Lower leg skin (tissue), 4 donors: ENCODE measurements around the gene FCHO1. TPM values are rescaled to one million over a fixed set of nuclear protein-coding genes. Genes with fewer than 3 reads are reported as not detected.

Source experiments
- DNase-seq, 2 donors: peaks; one replicate each; pipeline ENCODE4 v3.0.0-alpha.2; 2019; ENCODE audit warnings: low spot score in 2 of 2
- H3K4me3 ChIP-seq: fragments of 200-600 bp; sonication (generic); 2 replicates; pipeline ENCODE4 v1.5.1; 2017; ENCODE audit warnings: mild to moderate bottlenecking, low read depth; ENCODE audit not compliant: poor library complexity, severe bottlenecking
- CTCF ChIP-seq, 3 donors: fragments of 450-650 bp; IDR thresholded peaks; one replicate each; pipeline ENCODE4 v1.5.1; 2016; ENCODE audit warnings: antibody characterized with exemption in 3 of 3, mild to moderate bottlenecking in 3 of 3, moderate library complexity in 2 of 3
- POLR2A ChIP-seq, 2 donors: fragments of 450-650 bp; IDR thresholded peaks; one replicate each; pipeline ENCODE4 v1.6.1; 2016 to 2017; ENCODE audit warnings: antibody characterized with exemption in 2 of 2, mild to moderate bottlenecking in 1 of 2, moderate library complexity in 1 of 2
- WGBS, 2 donors: methylation state at CpG; one replicate each; pipeline ENCODE4 v1.1.5; 2018; 5-methylcytosine and 5-hydroxymethylcytosine counted together
- intact Hi-C: fragments of 100-400 bp; cut with DNase I; formaldehyde crosslinking; loops from one replicate; pipeline ENCODE4 v1.15.0; 2023; ENCODE audit warnings: low total_unique reads
- total RNA-seq, 4 donors: library from RNA; depleted of rRNA; stranded (reverse); fragments of >200 nt; gene quantifications; one replicate each; pipeline ENCODE4 v1.1.0, GENCODE V29; 2016

FCHO1 gene
- total RNA-seq, 4 donors from 2014 or later, result 38.7 to 78.4 (median 56.3) TPM

- no peak for DNase-seq
- intact Hi-C loops, result no loop called here
- no peak overlapping the region for H3K4me3 ChIP-seq
- TF ChIP-seq POLR2A (IDR thresholded peaks at IDR 0.05) (no peak), CTCF (IDR thresholded peaks at IDR 0.05) (no peak)
- WGBS, 2 donors, result 71 to 78% methylated on average over 7 of the region's 7 CpGs
These were observed 13.6 kb upstream of the FCHO1 start for GRCh38 chr19:17737690-17738153.

DNA sequence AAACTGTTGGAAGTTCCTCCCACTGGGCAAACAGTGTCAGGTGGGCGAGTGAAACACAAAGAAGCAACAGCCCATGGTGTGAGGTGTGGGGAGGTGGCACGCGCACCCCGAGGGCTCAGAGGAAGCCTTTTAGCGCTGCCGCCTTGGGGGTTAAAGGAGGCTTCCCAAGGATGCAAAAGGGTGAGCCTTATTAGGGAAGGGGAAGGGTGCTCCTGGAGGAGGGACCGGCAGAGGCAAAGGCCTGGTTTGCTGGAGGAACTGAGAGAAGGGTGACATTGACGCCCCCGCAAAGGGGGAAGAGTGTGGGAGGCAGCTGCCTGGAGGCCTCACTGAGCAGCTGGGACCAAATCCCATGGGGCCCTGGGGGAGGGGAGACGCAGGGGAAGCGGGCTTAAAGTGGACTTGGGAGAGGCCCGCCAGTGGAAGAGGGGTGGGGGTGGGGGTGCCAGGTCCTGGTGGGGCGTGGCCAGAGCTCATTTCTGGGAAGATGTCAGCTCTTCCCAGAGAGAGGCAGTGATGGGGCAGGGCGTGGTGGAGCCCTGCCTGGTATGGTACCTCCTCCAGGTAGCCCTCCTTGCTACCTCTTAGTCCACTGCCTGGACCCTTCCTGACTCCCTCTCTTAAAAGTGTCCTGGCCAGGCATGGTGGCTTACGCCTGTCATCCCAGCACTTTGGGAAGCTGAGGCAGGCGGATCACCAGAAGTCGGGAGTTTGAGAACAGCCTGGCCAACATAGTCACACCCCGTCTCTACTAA, 12.0 kb upstream of the FCHO1 start:
- intact Hi-C loops, result no loop called here
- TF ChIP-seq POLR2A (IDR thresholded peaks at IDR 0.05) (no peak), CTCF (IDR thresholded peaks at IDR 0.05) (no peak)
- DNase-seq, result no peak
- H3K4me3 ChIP-seq, result no peak overlapping the region
- WGBS, 2 donors, result 72% methylated on average over 18 of the region's 18 CpGs

DNA sequence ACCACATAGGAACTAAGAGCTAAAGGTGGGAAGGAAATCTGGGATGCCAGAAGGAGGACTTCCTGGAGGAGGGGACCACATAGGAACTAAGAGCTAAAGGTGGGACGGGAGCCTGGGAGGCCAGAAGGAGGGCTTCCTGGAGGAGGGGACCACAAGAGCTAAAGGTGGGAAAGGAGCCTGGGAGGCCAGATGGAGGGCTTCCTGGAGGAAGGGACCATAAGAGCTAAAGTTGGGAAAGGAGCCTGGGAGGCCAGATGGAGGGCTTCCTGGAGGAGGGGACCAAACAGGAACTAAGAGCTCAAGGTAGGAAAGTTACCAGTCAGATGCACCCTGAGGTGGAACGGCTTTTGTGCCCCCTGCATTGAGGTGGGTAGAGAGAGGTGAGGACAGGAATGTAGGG, 9.8 kb upstream of the FCHO1 start:
- intact Hi-C loops, result no loop called here
- H3K4me3 ChIP-seq, result no peak overlapping the region
- DNase-seq, result no peak
- TF ChIP-seq CTCF (IDR thresholded peaks at IDR 0.05), result no peak
- WGBS, 2 donors, result 93 to 94% methylated on average over 2 of the region's 2 CpGs

DNA sequence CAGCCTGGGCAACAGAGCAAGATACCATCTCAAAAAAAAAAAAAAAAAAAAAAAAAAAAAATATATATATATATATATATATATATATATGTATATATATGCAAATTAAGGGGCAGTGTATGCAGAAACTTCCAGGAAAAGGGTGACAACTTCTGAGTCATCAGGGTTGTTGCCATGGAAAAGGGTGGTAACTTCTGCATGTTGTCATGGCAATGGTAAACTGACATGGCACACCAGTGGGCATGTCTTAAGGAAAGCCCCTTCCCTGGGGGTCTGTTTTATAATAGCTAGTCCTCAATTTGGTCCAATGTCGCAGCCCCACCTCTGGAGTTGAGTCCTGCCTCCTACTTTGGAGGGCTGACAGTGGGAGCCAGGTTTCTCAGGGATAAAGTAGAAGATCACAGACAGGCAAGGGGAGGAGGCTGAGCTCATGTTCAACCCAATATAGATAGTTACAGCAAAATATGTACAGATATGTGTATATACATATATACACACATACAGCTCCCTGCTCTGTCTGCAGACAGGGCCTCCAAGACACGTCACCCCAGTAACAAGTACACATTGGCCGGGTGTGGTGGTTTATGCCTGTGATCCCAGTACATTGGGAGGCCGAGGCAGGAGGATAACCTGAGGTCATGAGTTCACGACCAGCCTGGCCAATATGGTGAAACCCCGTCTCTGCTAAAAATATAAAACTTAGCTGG, 7.2 kb upstream of the FCHO1 start:
- intact Hi-C loops, result no loop called here
- no peak overlapping the region for H3K4me3 ChIP-seq
- 61 to 68% methylated on average over 6 of the region's 6 CpGs for WGBS, 2 donors
- TF ChIP-seq CTCF (IDR thresholded peaks at IDR 0.05) (no peak), POLR2A (IDR thresholded peaks at IDR 0.05) (no peak)
- no peak for DNase-seq

DNA sequence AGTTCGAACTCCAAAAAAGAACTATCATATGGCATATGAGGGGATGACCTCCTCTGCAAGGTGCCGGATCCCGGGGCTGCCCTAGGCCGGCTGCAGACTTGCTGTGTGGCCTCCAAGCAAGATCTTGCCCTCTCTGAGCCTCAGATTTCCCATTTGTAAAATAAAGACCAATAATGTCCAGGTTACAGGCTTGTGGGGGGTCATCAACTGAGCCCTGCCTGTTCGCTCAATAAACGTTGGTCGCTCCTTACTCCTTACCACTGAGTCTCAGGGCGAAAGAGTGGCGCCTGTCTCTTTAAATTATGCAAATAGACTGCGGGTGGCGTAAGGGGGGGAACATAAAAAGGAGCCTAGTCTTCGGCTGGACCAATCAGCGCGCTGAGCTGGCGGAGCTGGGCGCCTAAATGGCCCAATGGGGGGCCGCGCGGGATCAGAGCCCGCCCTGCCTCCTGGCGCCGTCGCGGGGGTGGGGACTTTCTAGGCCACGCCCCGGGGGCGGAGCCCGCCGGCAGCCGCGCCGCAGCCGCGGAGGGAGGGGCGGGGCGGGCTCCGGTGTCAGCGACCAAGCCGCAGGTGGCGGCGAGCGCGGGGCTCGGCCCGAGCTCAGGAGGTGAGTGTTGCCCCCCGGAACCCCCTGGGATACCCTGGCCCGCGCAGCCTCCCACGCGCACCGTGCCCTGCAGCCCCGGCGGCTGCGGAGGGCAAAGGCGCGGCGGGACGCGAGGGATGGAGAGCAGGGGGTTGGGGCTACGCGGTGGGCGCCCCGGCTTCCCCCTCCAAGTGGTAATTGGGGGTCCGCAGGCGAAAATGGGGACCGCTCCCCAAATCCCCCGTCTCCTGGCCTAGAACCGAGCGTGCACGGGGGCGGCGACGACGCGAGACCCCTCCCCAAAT, 3.8 kb upstream of the FCHO1 start:
- intact Hi-C loops, result no loop called here
- WGBS, 2 donors, result 8 to 20% methylated on average over 26 to 53 of the region's 75 CpGs

More for the DNA sequence above, 3.8 kb upstream of the FCHO1 start:
- peak overlapping the region; percentile 1 for H3K4me3 ChIP-seq
- DNase-seq, result peak; percentile 83 to 96
- TF ChIP-seq CTCF (IDR thresholded peaks at IDR 0.05) (no peak), POLR2A (IDR thresholded peaks at IDR 0.05) (no peak)
